AG09319 (cell line): ENCODE measurements around the gene PARD3B.

Experiments used
- DNase-seq: peaks from one replicate; pipeline ENCODE4 v3.0.0-alpha.2; 2010; ENCODE audit warnings: low read depth; ENCODE audit errors: extremely low read depth
- TF ChIP-seq, protein P1 (sequence below): IDR thresholded peaks from 2 replicates; pipeline ENCODE4 v1.5.1; 2011; ENCODE audit warnings: low read depth, mild to moderate bottlenecking, inconsistent platforms, low read length, moderate library complexity

Gene PARD3B

DNA sequence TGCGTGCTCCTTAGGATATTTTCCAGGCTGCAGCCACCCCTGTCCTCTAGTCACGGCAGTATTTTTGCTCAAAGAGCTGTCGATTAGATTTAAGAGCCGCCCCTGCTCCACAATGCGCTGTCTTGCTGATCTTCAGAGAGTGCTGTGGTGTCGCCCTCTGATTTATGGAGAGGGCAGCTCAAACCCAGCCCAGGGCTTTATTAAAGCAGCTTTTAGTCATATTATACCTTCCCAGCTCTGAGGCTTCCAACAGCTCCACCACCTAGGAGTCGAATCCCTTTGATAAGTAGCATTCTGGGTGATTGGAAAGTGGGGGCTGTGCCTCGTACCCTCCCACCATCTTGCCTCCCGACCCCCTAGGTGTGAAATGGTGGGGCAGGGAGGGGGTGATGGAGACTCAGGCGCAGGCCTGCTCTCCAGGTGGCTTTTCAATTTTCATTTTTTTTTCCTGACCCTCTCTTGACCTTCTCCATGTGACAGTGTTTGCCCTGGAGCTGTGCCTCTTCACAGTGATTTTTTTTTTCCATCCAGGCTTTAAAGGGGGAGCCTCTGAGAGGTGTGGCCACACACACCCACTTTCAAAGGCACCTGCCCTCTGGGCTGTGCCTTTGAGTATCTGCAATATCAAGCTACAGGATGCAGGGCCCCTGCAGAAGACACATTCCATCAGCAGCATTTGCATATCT lies 1084.0 kb downstream of the PARD3B start:
- no peak for DNase-seq
- TF ChIP-seq, protein P1, sequence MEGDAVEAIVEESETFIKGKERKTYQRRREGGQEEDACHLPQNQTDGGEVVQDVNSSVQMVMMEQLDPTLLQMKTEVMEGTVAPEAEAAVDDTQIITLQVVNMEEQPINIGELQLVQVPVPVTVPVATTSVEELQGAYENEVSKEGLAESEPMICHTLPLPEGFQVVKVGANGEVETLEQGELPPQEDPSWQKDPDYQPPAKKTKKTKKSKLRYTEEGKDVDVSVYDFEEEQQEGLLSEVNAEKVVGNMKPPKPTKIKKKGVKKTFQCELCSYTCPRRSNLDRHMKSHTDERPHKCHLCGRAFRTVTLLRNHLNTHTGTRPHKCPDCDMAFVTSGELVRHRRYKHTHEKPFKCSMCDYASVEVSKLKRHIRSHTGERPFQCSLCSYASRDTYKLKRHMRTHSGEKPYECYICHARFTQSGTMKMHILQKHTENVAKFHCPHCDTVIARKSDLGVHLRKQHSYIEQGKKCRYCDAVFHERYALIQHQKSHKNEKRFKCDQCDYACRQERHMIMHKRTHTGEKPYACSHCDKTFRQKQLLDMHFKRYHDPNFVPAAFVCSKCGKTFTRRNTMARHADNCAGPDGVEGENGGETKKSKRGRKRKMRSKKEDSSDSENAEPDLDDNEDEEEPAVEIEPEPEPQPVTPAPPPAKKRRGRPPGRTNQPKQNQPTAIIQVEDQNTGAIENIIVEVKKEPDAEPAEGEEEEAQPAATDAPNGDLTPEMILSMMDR = no peak

DNA sequence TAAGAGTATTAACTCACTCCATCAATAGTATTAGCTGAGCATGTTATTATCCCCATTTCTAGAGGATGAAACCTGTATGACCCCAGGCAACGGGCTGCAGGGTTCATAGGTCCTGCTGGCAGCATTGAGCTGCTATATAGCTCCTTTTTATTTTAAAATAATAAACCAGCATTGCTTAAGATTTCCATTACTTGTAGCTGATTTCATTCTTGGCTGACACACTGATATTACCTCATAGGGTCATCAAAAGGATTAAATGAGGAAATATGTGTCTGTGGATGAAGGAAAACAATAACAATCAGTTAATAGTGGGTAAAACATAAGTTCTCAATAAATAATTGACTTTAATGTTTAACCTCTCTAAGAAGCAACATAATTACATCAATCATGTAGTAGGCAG lies 1088.7 kb downstream of the PARD3B start:
- no peak for DNase-seq
- TF ChIP-seq, protein P1 = no peak

DNA sequence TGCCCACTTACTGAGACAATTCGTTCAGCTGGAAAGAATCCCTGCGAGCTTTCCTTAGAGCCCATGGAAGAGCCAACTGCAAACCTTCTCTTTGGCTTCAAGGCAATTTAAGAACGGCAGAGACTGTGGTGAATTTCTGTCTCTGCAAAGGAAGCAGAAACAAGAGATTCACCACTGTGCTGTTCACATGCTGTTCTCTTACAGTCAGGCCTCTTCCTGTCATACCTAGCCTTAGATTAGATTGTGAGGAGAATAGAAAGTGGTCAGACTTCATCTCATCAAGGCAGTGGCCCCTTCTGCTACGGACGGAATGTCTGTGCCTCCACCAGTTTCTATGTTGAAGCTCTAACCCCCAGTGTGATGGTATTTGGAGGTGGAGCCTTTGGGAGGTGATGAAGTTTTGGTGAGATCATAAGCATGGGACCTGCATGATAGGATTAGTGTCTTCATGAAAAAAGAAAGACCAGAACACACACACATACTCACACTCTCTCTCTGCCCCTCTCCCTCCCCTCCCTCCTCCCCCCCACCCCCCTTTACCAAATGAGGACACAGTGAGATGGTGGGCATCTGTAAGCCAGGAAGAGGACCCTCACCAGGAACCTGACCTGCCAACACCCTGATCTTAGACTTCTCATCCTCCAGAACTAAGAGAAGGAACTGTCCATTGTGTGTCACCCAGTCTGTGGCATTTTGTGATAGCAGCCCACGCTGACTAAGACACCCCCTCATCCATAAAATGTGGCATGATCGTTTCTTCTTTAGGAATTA lies 1091.5 kb downstream of the PARD3B start:
- no peak for DNase-seq
- TF ChIP-seq, protein P1 = no peak

DNA sequence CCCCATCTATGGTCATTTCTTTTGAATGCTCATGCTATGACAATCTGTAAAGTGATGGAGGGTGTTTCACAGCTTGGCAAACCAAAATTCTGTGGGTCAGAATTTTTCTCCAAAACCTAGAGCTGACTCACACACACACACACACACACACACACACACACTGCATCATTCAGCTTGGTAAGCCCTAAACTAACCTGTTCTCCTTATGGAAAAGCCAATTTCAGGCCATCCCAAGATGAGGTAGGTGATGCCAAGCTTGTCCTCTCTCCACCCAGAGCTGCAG lies 1092.0 kb downstream of the PARD3B start:
- DNase-seq = no peak
- TF ChIP-seq, protein P1 = no peak

DNA sequence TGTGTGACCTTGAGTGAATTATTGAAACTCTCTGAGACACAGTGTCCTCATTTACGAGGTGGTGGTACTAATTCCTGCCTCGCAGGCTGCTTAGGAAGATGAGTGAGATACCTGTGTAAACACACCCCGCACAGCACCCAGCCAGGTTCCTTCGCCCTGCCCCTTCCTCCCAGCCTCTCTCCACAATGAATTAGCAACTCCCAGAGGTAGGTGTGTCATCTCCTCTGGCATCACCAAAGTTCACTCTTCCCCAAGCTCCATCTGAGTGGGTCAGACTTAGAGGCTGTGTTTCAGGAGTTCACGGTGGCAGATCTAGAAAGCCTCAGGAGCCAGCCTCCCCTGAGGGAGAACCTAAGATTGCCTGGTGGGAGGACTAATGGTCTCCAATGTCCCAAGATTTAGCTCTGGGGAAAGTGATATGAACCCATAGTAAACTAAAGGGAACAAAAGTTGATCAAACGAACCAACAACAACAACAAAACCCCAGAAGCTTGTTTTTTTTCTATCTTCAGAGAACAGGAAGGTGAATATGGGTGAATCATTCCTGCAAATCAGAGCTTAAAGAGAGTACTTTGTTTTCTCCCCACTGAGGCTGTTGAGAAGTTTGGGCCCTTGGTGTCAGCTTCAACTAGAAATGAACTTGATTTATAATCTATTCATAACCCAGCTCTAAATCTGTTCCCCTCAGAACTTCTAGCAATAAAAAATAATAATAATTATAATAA lies 1092.7 kb downstream of the PARD3B start:
- no peak for DNase-seq
- TF ChIP-seq, protein P1 = no peak

DNA sequence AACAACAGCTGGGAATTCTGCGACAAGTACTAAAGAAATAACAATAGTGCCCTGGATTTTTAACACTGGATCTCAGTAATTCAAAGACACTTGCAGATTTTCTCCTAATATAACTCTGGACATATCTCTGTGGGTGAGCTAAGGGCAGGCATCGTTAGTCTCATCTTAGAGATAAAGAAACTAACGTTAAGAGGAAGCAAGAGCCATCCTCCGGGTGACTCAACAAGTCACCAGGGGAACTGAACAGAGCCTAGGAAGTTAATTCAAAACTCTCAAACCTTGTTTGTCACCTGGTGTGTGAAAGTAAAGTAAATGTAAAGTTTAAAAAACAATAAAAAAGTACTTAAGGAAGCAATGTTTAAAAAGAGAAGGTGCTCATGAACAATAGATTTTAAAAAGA lies 1095.4 kb downstream of the PARD3B start:
- DNase-seq = no peak
- TF ChIP-seq, protein P1 = no peak
